WERI-Rb-1 (cell line): ENCODE measurements around the gene MYG1.

Experiments used
- DNase-seq: peaks from one replicate; pipeline ENCODE4 v3.0.0-alpha.2; 2020
- H3K27ac ChIP-seq: fragments of 250-450 bp; sonication (Bioruptor Pico); 2 replicates; pipeline ENCODE4 v1.5.1; 2020; ENCODE audit warnings: mild to moderate bottlenecking, moderate library complexity
- H3K27me3 ChIP-seq: fragments of 250-450 bp; sonication (Bioruptor Pico); 2 replicates; pipeline ENCODE4 v1.5.1; 2021; ENCODE audit warnings: mild to moderate bottlenecking, low read depth, moderate library complexity; ENCODE audit not compliant: insufficient read depth, severe bottlenecking
- H3K36me3 ChIP-seq: fragments of 250-450 bp; sonication (Bioruptor Pico); 2 replicates; pipeline ENCODE4 v1.5.1; 2020; ENCODE audit warnings: mild to moderate bottlenecking, moderate library complexity
- H3K4me3 ChIP-seq: 2 replicates; pipeline ENCODE4 v1.5.1; 2011; ENCODE audit warnings: low read depth, mild to moderate bottlenecking, control low read depth, low read length
- H3K9me3 ChIP-seq: fragments of 250-450 bp; sonication (Bioruptor Pico); 2 replicates; pipeline ENCODE4 v1.5.1; 2021; ENCODE audit warnings: mild to moderate bottlenecking, moderate library complexity; ENCODE audit not compliant: severe bottlenecking
- TF ChIP-seq, protein P1 (sequence below): IDR thresholded peaks from 2 replicates; pipeline ENCODE4 v1.5.1; 2011; ENCODE audit warnings: low read depth, mild to moderate bottlenecking, control low read depth, inconsistent platforms, low read length

MYG1 gene

GRCh38 chr12:53320352-53321195 lies 21.1 kb downstream of the MYG1 start:
- Histone ChIP-seq H3K36me3 (peaks cover 29% of the 10 kb centered on the region), H3K4me3 (peak overlapping the region; percentile 71), H3K9me3 (no peaks in the 10 kb centered on the region), H3K27me3 (no peaks in the 10 kb centered on the region), H3K27ac (peak overlapping the region; percentile 93)
- TF ChIP-seq, protein P1, sequence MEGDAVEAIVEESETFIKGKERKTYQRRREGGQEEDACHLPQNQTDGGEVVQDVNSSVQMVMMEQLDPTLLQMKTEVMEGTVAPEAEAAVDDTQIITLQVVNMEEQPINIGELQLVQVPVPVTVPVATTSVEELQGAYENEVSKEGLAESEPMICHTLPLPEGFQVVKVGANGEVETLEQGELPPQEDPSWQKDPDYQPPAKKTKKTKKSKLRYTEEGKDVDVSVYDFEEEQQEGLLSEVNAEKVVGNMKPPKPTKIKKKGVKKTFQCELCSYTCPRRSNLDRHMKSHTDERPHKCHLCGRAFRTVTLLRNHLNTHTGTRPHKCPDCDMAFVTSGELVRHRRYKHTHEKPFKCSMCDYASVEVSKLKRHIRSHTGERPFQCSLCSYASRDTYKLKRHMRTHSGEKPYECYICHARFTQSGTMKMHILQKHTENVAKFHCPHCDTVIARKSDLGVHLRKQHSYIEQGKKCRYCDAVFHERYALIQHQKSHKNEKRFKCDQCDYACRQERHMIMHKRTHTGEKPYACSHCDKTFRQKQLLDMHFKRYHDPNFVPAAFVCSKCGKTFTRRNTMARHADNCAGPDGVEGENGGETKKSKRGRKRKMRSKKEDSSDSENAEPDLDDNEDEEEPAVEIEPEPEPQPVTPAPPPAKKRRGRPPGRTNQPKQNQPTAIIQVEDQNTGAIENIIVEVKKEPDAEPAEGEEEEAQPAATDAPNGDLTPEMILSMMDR, result no peak
- DNase-seq, result no peak

GRCh38 chr12:53324113-53324778 lies 24.8 kb downstream of the MYG1 start:
- TF ChIP-seq, protein P1, result no peak
- Histone ChIP-seq H3K4me3 (peak overlapping the region; percentile 49), H3K27ac (peak overlapping the region; percentile 85), H3K9me3 (no peaks in the 10 kb centered on the region), H3K27me3 (no peaks in the 10 kb centered on the region), H3K36me3 (peaks cover 5% of the 10 kb centered on the region)
- peak; percentile 66 for DNase-seq

DNA sequence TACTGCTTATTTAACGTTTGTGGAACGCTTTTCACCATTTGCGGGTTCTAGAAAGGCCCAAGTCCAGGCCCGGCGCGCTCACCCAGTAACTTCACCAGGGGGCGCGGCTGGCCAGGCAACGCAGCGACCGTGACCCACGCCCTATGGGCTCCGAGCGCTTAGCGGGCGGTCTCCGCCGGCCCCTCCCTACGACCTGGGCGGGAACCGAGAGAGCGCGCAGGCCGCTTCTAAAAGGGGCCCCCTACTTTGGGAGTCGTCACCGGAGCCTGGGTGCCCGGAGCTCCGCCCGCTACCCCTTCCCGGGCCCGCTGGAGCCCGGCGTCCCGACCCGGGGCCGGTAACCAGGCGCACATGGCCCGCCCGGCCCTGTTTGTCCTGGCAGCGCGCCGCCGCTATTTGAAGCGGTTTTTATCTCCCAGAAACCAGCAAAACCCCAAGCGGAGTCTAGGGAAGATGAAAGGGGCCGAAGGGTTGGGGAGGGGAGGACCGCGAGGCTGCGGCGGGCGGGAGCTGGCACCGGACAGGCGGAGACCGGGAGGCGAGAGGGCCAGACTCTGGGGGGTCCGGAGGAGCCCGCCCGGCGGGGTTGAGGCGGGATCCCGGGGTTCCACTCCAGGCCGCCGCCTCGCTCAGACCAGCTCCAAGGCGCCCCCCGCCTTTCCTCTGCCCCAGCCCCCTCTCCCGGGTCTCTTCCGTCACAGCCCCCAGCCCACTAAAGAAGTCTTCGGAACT lies 25.4 kb downstream of the MYG1 start:
- H3K27me3 ChIP-seq, result no peaks in the 10 kb centered on the region
- H3K36me3 ChIP-seq, result peaks cover 2% of the 10 kb centered on the region
- no peaks in the 10 kb centered on the region for H3K9me3 ChIP-seq
- peak overlapping the region; percentile 85 for H3K27ac ChIP-seq
- TF ChIP-seq, protein P1, result peak; percentile 76
- peak; percentile 92 for DNase-seq
- H3K4me3 ChIP-seq, result peak overlapping the region; percentile 49

DNA sequence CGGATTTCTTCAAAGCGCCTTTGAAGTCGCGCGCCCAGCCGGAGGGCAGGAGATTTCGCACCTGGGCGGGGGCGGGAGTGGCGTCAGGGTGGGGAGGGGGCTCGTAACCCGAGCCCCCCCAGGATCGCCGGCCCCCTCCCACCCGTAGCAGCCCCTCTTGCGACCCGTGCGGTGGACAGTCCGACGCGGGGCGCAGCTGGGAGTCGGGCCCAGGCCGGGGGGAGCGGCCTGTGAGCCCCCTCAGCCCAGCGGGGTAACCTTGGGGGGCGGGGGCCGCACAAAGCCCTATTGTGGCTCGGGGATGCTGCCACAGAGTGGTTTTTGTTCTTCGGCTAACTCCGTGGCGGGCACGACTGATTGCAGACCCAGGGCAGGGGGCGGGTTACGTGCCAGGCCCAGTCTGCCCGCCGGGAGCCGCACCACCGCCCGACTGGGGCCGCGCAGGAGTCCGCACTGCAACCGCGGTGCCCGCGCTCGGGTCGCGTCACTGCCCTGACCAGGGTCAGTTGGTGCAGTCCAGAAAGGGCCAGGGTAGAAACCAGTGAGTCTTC lies 26.1 kb downstream of the MYG1 start:
- H3K27ac ChIP-seq, result peak overlapping the region; percentile 85; the same call in 1 of the 2 replicates
- no peaks in the 10 kb centered on the region; the same call in 1 of the 2 replicates for H3K36me3 ChIP-seq
- H3K27me3 ChIP-seq, result no peaks in the 10 kb centered on the region
- TF ChIP-seq, protein P1, result no peak
- no peak for DNase-seq
- no peaks in the 10 kb centered on the region for H3K9me3 ChIP-seq
- H3K4me3 ChIP-seq, result no peak overlapping the region

GRCh38 chr12:53326460-53327185 lies 27.1 kb downstream of the MYG1 start:
- no peaks in the 10 kb centered on the region for H3K36me3 ChIP-seq
- H3K9me3 ChIP-seq, result no peaks in the 10 kb centered on the region
- no peak for DNase-seq
- H3K4me3 ChIP-seq, result no peak overlapping the region
- no peaks in the 10 kb centered on the region for H3K27me3 ChIP-seq
- TF ChIP-seq, protein P1, result no peak
- H3K27ac ChIP-seq, result no peak overlapping the region
